HG03095 (cell line): ENCODE results near the gene RPL22.

ENCODE experiments used
- ATAC-seq: cut with Tn5 transposase; IDR thresholded peaks from one replicate; pipeline ENCODE4 v1.9.1; 2021; ENCODE audit warnings: moderate library complexity; ENCODE audit not compliant: unreplicated experiment

Gene RPL22

DNA sequence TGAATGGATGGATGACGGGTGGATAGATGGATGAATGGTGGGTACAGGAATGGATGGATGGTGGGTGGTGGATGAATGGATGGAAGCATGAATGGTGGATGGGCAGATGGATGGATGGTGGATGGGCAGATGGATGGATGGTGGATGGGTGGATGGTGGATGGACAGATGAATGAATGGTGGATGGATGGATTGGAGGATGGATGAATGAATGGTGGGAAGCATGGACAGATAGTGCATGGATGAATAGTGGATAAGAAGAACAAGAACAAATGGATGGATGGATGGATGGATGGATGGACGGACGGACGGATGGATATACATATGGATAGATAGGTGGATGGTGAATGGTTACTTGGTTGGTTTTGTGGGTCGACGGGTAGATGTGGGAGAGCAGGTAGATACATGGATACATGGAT, 24.0 kb downstream of the RPL22 start:
- ATAC-seq: no peak

GRCh38 chr1:6174621-6175410, 24.6 kb downstream of the RPL22 start:
- no peak for ATAC-seq

- ATAC-seq: no peak
Observed at GRCh38 chr1:6172549-6172948, 26.8 kb downstream of the RPL22 start.

- no peak for ATAC-seq
Observed at GRCh38 chr1:6171548-6172124, 27.8 kb downstream of the RPL22 start.

- ATAC-seq: no peak
Observed at GRCh38 chr1:6170742-6171201, 28.6 kb downstream of the RPL22 start.

DNA sequence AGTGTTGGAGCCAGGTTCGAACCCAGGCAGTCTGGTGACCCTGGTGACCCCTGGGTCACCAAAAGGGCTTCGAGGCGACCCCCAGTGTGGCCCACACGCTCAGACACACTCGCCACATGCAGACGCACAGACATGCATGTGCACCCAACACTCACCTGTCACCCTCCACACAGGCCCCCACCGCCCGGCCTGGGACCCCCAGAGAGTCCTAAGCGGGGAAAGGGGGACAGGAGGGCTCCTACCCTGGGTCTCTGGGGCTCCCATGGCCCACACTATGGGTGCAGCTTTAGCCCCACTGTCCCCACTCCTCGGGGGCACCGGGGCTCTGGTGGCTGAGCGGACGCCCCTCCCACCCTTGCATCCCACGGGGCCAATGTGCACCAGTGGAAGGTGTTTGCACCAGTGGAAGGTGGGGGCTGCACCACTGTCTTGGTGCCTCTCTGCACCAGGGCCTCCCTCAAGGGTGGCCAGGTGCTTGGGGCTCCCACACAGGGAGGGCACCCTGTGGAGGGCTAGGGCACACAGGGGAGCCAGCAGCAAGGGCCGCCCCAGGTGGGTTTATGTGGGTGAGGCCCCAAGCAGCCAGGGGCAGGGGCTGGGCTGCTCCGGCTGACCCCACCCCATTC, 29.2 kb downstream of the RPL22 start:
- no peak for ATAC-seq

DNA sequence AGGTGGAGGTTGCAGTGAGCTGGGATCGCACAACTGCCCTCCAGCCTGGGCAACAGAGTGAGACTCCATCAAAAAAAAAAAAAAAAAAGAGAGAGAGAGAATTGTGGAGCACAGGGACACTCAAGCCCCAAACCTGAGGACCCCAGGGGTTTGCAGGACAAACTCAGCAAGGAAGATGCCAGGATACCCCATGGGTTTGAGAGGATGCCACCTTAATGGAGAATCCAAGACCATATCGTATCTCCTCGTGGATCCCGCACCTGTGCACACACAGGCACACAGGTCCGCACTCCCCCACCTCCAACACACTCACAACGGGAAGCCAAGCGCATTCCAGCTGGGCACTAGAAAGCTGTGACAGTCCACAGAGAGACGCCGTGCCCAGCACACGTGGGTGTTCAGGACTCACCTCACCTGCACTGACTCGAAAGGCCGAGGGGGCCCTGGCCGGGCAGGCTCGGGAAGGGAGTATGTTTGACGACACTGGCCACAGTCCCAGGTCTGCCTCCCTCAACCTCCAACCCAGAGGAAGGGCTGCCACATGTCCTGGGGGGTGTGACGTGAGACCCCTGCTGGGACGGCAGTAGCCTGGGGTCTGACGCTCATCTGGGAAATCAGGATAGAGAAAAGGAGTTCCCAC, 30.3 kb downstream of the RPL22 start:
- ATAC-seq: no peak

- no peak for ATAC-seq
Observed at GRCh38 chr1:6167391-6168303, 31.7 kb downstream of the RPL22 start.

DNA sequence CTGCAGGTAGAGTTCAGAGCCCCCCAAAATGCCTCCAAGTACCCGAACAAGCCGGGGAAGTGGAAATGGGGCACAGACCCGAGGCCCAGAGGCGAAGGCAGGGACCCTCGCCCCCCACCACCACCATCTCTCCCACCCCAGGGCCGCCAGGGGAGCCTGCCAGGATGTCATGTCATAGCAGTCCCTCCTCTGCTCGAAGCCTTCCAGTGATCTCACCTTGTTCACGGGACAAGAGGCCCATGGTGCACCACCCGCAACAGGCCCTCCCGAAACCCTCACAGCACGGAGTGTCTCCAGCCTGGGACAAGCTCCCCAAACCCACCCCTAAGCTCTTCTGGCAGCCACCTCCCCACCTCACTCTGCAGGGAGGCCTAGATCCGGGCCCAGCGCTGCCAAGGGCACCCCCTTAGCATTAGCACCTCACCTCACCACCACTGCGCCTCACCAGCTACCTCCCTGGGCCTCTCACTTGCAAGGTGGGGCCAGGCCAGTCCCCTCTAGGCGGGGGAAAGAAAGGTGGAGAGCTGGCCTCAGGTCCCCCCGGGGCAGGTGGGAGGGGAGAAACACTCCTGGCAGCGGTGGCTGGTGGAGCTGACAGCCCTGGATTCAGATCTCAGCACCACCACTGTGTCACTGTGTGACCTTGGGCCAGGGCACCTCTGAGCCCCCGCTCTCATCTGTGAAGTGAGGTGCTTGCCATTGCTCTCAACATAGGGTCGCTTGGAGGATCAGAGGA, 32.6 kb downstream of the RPL22 start:
- no peak for ATAC-seq

GRCh38 chr1:6166221-6166620, 33.2 kb downstream of the RPL22 start:
- no peak for ATAC-seq

- no peak for ATAC-seq
Observed at GRCh38 chr1:6165441-6165985, 33.9 kb downstream of the RPL22 start.

DNA sequence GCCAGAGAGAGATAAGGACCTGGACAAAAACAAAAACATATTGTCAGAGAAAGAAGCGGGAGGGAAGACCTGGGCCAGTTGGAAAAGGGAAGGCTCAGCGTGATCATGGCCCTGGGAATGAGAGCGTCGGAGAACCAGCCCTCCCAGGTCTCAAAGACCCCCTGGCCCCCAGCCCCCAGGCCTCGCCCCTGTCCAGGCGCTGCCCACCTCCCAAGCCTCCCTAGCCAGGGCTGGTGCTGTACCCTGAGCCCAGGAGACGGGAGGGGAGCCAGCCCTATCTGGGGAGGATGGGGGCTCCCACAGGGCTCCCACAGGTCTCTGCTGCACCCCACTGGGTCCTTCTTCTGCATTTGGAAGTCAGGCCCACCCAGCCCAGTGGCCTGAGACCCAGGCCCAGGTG, 34.4 kb downstream of the RPL22 start:
- ATAC-seq: no peak

DNA sequence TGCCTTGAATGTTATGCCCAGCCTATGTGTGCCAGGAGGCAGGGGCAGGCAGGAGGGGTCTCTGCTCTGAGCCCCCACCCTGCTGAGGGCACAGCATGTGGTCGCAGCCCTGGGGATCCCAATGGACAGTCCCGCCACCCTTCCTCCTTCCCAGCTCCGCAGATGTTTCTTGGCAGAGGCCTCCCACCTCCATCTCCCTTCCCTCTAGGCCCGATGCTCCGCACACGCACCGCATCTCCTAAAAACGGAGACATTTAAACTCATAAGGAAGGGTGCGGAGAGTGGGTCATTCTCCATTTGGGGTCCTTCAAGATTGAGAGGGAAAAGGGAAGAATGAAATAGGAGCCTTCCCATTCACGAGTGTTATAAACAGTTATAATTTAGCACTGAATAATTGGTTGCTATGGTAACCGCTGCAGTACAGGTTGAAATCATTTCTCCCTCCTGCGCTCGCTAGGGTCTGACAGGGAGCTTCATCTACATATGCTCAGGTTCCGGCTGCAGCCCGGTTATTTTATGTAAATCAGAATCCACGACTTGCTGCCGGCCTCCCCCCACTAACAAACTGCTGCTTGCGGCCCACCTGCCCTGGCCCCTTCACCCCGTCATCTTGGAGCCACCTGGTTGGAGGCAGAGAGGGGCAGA, 35.3 kb downstream of the RPL22 start:
- no peak for ATAC-seq

GRCh38 chr1:6163191-6163972, 36.0 kb downstream of the RPL22 start:
- ATAC-seq: no peak

GRCh38 chr1:6162773-6163172, 36.6 kb downstream of the RPL22 start:
- no peak for ATAC-seq

DNA sequence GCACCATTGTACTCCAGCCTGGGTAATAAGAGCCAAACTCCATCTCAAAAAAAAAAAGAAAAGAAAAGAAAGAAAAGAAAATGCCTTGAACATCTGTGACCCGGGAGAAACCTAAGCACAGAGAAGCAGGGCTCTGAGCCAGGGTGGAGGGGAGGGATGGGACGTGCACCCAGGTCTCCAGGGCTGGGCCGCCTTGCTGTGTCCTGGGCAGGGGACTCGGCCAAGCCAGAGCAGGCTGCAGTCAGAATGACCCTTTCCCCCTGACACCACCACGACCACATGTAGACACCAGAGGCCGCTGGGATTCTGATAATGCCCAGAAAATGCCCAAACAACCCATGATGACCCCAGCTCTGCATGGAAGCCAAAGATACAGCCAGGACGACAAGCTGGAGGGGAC, 37.1 kb downstream of the RPL22 start:
- no peak for ATAC-seq

DNA sequence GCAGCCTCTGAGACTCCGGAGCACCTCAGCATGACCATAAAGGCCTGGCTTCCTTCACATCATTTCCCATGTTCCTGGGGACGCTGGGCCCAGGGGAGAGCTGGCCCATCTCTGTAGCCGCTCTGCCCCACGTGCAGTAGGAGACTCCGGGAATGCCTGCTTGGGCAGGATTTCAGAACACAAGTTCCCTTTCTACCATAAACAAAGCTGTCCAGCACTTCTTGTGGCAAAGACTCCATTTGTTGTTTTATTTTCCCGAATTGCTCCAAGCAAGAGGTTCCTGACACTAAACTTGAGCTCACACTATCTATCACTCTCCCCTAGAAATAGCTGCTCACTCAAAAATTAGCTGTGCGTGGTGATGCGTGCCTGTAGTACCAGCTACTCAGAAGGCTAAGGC, 41.2 kb downstream of the RPL22 start:
- ATAC-seq: no peak

DNA sequence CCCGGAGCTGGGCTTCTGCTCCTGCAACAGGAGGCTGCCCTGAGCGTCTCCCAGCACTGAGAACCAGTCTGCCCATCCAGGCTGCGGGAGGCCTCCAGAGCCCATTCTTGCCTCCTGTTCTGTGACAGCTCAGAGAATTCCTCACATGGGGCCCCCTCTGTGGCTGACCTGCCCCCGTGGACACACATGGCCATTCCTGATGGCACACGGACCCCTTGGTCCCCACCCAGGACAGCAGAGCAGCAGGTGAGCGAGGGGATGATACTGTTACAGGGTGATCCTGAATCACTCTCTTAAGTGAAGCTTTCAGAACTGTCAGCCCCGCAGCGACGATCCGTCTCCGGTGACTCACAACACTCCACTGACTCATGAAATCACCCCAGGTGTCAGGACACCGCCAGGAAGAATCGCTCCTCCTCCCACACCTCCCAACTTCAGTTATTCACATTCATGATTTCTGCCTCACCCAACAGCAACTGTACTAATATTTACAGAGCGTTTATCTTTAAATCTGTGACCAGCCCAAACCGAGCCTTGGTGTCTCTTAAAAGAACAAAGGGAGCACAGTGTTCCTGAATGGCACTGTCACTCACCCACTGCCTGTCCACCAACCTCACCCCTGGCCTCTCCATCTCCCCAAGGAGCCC, 41.7 kb downstream of the RPL22 start:
- no peak for ATAC-seq
